ENCODE results near the gene RDH12.

The RDH12 gene

DNA sequence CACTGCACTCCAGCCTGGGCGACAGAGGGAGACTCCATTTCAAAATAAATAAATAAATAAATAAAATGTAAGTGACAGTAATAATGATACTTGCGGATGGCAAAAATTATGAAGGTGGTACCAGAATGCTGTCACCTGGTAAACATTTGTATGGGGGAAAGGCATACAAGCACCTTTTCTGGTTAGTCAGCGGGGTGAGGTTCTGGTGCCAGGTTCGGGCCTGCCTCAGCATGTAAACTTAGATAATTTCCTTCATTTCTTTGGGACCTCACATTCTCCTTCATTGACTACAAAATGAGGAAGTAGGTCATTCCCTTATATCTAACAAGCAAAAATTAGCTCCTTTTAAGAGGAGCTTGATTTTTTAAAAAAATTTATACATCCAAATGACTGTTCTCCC is 38.1 kb upstream of the RDH12 start:
- TF ChIP-seq, protein P1, sequence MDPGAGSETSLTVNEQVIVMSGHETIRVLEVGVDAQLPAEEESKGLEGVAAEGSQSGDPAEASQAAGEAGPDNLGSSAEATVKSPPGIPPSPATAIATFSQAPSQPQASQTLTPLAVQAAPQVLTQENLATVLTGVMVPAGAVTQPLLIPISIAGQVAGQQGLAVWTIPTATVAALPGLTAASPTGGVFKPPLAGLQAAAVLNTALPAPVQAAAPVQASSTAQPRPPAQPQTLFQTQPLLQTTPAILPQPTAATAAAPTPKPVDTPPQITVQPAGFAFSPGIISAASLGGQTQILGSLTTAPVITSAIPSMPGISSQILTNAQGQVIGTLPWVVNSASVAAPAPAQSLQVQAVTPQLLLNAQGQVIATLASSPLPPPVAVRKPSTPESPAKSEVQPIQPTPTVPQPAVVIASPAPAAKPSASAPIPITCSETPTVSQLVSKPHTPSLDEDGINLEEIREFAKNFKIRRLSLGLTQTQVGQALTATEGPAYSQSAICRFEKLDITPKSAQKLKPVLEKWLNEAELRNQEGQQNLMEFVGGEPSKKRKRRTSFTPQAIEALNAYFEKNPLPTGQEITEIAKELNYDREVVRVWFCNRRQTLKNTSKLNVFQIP (CRISPR knock-in tag; IDR thresholded peaks at IDR 0.05; ENCODE audit: borderline replicate concordance, low read depth): no peak
- TF ChIP-seq SNAI2 (CRISPR knock-in tag; IDR thresholded peaks at IDR 0.05) (no peak), RARB (CRISPR knock-in tag; IDR thresholded peaks at IDR 0.05) (no peak), CSDC2 (CRISPR knock-in tag; IDR thresholded peaks at IDR 0.05) (no peak), TCF4 (CRISPR knock-in tag; IDR thresholded peaks at IDR 0.05; ENCODE audit: borderline replicate concordance) (no peak), ARNTL (CRISPR knock-in tag; IDR thresholded peaks at IDR 0.05; ENCODE audit: borderline replicate concordance, low read depth) (no peak), ZNF8 (CRISPR knock-in tag; IDR thresholded peaks at IDR 0.05) (no peak), ESRRG (CRISPR knock-in tag; IDR thresholded peaks at IDR 0.05) (no peak), ZFP3 (CRISPR knock-in tag; IDR thresholded peaks at IDR 0.05) (no peak), TOX (CRISPR knock-in tag; IDR thresholded peaks at IDR 0.05; ENCODE audit: borderline replicate concordance) (no peak)
- no peak for ATAC-seq

DNA sequence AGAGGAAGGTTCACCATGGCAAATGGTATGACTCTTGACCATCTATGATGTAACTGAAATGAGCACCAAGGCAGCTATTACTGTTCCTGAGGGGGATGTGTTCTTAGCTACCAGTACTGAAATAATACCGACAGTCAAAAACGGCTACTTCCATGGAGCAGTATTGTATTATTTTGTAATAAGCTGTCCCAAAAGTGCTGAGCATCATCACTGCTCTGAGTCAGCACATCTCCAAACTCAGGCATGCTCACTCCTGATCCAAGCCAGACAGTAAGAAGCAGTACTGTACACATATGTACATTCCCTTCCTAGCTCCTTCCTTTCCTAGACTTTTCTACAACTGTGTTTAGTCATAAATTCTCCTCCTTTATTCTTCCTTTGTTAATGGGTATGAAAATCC is 35.8 kb upstream of the RDH12 start:
- TF ChIP-seq OSR1 (CRISPR knock-in tag; IDR thresholded peaks at IDR 0.05): no peak
- TF ChIP-seq GLIS3 (CRISPR knock-in tag; IDR thresholded peaks at IDR 0.05): no peak
- no peak for TF ChIP-seq ESRRG (CRISPR knock-in tag; IDR thresholded peaks at IDR 0.05)
- TF ChIP-seq ZC3H10 (CRISPR knock-in tag; IDR thresholded peaks at IDR 0.05): no peak
- no peak for TF ChIP-seq TOX (CRISPR knock-in tag; IDR thresholded peaks at IDR 0.05; ENCODE audit: borderline replicate concordance)

DNA sequence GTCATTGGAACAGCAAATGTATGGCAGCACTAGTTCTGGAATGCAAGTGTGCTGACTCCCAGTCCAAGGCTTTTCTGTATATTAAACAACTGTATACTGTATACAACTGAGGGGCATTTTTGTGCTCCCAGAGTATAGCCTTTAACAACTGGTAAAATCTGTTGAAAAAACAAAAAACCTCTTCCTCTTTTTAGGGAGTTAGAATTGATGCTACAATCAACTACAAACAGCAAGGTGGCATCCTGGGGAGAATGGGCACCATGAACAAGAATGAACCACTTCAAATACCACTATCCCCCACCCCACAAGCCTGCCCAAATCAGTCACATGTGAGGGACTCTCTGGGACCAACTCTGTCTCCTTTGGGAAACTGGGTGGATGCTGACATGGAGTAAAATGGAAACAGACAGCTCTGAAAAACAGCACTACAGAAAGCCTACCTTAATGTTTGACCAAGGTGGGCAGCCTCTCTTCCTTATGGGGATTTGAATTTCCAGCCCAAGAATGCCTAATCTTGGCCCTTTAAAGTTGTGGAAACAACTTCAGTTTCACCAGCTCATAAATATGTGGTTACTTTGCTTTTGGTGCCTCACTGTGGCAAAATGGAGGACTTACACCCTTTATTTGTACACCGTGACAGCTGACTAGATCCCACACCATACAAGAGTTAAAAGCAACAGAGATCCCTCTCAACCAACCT is 34.8 kb upstream of the RDH12 start:
- TF ChIP-seq, protein P2, sequence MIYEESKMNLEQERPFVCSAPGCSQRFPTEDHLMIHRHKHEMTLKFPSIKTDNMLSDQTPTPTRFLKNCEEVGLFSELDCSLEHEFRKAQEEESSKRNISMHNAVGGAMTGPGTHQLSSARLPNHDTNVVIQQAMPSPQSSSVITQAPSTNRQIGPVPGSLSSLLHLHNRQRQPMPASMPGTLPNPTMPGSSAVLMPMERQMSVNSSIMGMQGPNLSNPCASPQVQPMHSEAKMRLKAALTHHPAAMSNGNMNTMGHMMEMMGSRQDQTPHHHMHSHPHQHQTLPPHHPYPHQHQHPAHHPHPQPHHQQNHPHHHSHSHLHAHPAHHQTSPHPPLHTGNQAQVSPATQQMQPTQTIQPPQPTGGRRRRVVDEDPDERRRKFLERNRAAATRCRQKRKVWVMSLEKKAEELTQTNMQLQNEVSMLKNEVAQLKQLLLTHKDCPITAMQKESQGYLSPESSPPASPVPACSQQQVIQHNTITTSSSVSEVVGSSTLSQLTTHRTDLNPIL (CRISPR knock-in tag; IDR thresholded peaks at IDR 0.05; ENCODE audit: low read depth): no peak
- no peak for TF ChIP-seq RARB (CRISPR knock-in tag; IDR thresholded peaks at IDR 0.05)
- TF ChIP-seq TCF4 (CRISPR knock-in tag; IDR thresholded peaks at IDR 0.05; ENCODE audit: borderline replicate concordance): no peak
- peak; percentile 98 for ATAC-seq

More for the DNA sequence above, 35.8 kb upstream of the RDH12 start:
- ATAC-seq: 0 out of 3 replicates have a peak, but pooled peaks have one; percentile 39

DNA sequence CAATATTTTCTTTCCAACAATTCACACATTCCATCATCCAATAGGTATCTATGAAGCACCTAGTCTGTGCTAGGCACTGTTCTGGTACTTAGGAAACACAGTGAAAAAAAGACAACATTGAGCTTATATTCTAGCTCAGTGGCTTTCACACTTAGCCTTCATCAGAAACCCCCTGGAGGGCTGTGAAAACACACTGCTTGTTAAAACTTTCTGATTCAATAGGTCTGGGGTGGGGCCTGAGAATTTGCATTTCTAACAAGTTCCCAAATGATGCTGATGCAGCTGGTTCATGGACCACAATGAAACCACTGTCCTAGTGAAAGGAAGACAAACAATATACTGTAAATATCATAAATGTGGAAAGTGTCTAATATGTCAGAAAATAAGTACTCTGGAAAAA is 33.1 kb upstream of the RDH12 start:
- ATAC-seq: no peak
- TF ChIP-seq RARB (CRISPR knock-in tag; IDR thresholded peaks at IDR 0.05): no peak
- TF ChIP-seq, protein P1 (CRISPR knock-in tag; IDR thresholded peaks at IDR 0.05; ENCODE audit: borderline replicate concordance, low read depth): no peak
- no peak for TF ChIP-seq GLIS3 (CRISPR knock-in tag; IDR thresholded peaks at IDR 0.05)
- no peak for TF ChIP-seq CSDC2 (CRISPR knock-in tag; IDR thresholded peaks at IDR 0.05)
- TF ChIP-seq, protein P3, sequence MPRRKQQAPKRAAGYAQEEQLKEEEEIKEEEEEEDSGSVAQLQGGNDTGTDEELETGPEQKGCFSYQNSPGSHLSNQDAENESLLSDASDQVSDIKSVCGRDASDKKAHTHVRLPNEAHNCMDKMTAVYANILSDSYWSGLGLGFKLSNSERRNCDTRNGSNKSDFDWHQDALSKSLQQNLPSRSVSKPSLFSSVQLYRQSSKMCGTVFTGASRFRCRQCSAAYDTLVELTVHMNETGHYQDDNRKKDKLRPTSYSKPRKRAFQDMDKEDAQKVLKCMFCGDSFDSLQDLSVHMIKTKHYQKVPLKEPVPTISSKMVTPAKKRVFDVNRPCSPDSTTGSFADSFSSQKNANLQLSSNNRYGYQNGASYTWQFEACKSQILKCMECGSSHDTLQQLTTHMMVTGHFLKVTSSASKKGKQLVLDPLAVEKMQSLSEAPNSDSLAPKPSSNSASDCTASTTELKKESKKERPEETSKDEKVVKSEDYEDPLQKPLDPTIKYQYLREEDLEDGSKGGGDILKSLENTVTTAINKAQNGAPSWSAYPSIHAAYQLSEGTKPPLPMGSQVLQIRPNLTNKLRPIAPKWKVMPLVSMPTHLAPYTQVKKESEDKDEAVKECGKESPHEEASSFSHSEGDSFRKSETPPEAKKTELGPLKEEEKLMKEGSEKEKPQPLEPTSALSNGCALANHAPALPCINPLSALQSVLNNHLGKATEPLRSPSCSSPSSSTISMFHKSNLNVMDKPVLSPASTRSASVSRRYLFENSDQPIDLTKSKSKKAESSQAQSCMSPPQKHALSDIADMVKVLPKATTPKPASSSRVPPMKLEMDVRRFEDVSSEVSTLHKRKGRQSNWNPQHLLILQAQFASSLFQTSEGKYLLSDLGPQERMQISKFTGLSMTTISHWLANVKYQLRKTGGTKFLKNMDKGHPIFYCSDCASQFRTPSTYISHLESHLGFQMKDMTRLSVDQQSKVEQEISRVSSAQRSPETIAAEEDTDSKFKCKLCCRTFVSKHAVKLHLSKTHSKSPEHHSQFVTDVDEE (CRISPR knock-in tag; IDR thresholded peaks at IDR 0.05): no peak
- no peak for TF ChIP-seq BACH2 (CRISPR knock-in tag; IDR thresholded peaks at IDR 0.05; ENCODE audit: borderline replicate concordance)
- no peak for TF ChIP-seq OSR1 (CRISPR knock-in tag; IDR thresholded peaks at IDR 0.05)
- no peak for TF ChIP-seq ISL1 (CRISPR knock-in tag; IDR thresholded peaks at IDR 0.05)
- TF ChIP-seq, protein P4, sequence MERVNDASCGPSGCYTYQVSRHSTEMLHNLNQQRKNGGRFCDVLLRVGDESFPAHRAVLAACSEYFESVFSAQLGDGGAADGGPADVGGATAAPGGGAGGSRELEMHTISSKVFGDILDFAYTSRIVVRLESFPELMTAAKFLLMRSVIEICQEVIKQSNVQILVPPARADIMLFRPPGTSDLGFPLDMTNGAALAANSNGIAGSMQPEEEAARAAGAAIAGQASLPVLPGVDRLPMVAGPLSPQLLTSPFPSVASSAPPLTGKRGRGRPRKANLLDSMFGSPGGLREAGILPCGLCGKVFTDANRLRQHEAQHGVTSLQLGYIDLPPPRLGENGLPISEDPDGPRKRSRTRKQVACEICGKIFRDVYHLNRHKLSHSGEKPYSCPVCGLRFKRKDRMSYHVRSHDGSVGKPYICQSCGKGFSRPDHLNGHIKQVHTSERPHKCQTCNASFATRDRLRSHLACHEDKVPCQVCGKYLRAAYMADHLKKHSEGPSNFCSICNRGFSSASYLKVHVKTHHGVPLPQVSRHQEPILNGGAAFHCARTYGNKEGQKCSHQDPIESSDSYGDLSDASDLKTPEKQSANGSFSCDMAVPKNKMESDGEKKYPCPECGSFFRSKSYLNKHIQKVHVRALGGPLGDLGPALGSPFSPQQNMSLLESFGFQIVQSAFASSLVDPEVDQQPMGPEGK (CRISPR knock-in tag; IDR thresholded peaks at IDR 0.05; ENCODE audit: borderline replicate concordance): no peak
- no peak for TF ChIP-seq PPARA (CRISPR knock-in tag; IDR thresholded peaks at IDR 0.05; ENCODE audit: borderline replicate concordance)
- TF ChIP-seq, protein P5, sequence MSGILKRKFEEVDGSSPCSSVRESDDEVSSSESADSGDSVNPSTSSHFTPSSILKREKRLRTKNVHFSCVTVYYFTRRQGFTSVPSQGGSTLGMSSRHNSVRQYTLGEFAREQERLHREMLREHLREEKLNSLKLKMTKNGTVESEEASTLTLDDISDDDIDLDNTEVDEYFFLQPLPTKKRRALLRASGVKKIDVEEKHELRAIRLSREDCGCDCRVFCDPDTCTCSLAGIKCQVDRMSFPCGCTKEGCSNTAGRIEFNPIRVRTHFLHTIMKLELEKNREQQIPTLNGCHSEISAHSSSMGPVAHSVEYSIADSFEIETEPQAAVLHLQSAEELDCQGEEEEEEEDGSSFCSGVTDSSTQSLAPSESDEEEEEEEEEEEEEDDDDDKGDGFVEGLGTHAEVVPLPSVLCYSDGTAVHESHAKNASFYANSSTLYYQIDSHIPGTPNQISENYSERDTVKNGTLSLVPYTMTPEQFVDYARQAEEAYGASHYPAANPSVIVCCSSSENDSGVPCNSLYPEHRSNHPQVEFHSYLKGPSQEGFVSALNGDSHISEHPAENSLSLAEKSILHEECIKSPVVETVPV (CRISPR knock-in tag; IDR thresholded peaks at IDR 0.05): no peak
